Measurements from ENCODE around the gene NOL4L.

Gene NOL4L

GRCh38 chr20:32438331-32438858 lies 146.7 kb downstream of the NOL4L start:
- no peak for DNase-seq

- DNase-seq = peak; percentile 42
Observed at GRCh38 chr20:32437391-32438074, 147.6 kb downstream of the NOL4L start.

GRCh38 chr20:32436968-32437367 lies 148.2 kb downstream of the NOL4L start:
- DNase-seq = no peak

- no peak for DNase-seq
Observed at GRCh38 chr20:32436142-32436861, 148.8 kb downstream of the NOL4L start.

- DNase-seq = no peak
Observed at GRCh38 chr20:32435449-32436107, 149.6 kb downstream of the NOL4L start.

- DNase-seq = no peak
Observed at GRCh38 chr20:32434434-32434833, 150.7 kb downstream of the NOL4L start.

GRCh38 chr20:32433311-32434021 lies 151.7 kb downstream of the NOL4L start:
- no peak for DNase-seq

GRCh38 chr20:32432277-32432676 lies 152.9 kb downstream of the NOL4L start:
- no peak for DNase-seq

GRCh38 chr20:32431457-32431856 lies 153.7 kb downstream of the NOL4L start:
- DNase-seq = no peak

GRCh38 chr20:32429745-32430360 lies 155.3 kb downstream of the NOL4L start:
- DNase-seq = no peak

- no peak for DNase-seq
Observed at GRCh38 chr20:32429343-32429742, 155.8 kb downstream of the NOL4L start.

- DNase-seq = no peak
Observed at GRCh38 chr20:32427996-32428395, 157.1 kb downstream of the NOL4L start.

GRCh38 chr20:32421290-32421689 lies 163.8 kb downstream of the NOL4L start:
- no peak for DNase-seq

GRCh38 chr20:32418376-32418775 lies 166.8 kb downstream of the NOL4L start:
- DNase-seq = no peak

- DNase-seq = no peak
Observed at GRCh38 chr20:32416206-32416605, 168.9 kb downstream of the NOL4L start.

GRCh38 chr20:32415494-32415893 lies 169.6 kb downstream of the NOL4L start:
- no peak for DNase-seq

GRCh38 chr20:32411955-32412706 lies 173.0 kb downstream of the NOL4L start:
- no peak for DNase-seq

GRCh38 chr20:32407131-32407750 lies 177.9 kb downstream of the NOL4L start:
- peak; percentile 73 for DNase-seq

GRCh38 chr20:32406701-32407100 lies 178.4 kb downstream of the NOL4L start:
- no peak for DNase-seq

- DNase-seq = no peak
Observed at GRCh38 chr20:32404017-32404416, 181.1 kb downstream of the NOL4L start.

GRCh38 chr20:32400476-32400875 lies 184.7 kb downstream of the NOL4L start:
- DNase-seq = no peak
